Fibroblast of pulmonary artery (primary cell): ENCODE measurements around the gene CECR2.
A peak's percentile ranks its signal among the peaks of the same experiment; 100 is the strongest.

Experiments used
- DNase-seq: peaks from one replicate; pipeline ENCODE4 v3.0.0-alpha.2; 2010; ENCODE audit warnings: low read depth
- H3K4me3 ChIP-seq: replicated peaks from 2 replicates; pipeline ENCODE4 v1.5.1; 2011; ENCODE audit warnings: low read depth, mild to moderate bottlenecking, control low read depth, low read length, moderate library complexity
- CTCF ChIP-seq: IDR thresholded peaks from 2 replicates; pipeline ENCODE4 v1.5.1; 2011; ENCODE audit warnings: mild to moderate bottlenecking, control low read depth, low read length, inconsistent platforms; ENCODE audit errors: missing control alignments

The CECR2 gene

GRCh38 chr22:17366329-17366728 is 2.9 kb upstream of the CECR2 start:
- no peak for DNase-seq
- no peak overlapping the region for H3K4me3 ChIP-seq
- TF ChIP-seq CTCF = no peak

GRCh38 chr22:17366830-17367229 is 2.4 kb upstream of the CECR2 start:
- TF ChIP-seq CTCF = peak; percentile 45
- no peak overlapping the region for H3K4me3 ChIP-seq
- DNase-seq = no peak

GRCh38 chr22:17368144-17368543 is 1.1 kb upstream of the CECR2 start:
- no peak for DNase-seq
- peak overlapping the region; percentile 47 for H3K4me3 ChIP-seq

GRCh38 chr22:17368554-17369438 is 464 bp upstream of the CECR2 start:
- peak overlapping the region; percentile 47 for H3K4me3 ChIP-seq
- peak; percentile 44 for DNase-seq
- TF ChIP-seq CTCF = no peak

More at GRCh38 chr22:17368144-17368543, 1.1 kb upstream of the CECR2 start:
- no peak for TF ChIP-seq CTCF

GRCh38 chr22:17370026-17370765 is 936 bp downstream of the CECR2 start:
- no peak for DNase-seq
- peak overlapping the region; percentile 57 for H3K4me3 ChIP-seq
- TF ChIP-seq CTCF = no peak

- TF ChIP-seq CTCF = no peak
- H3K4me3 ChIP-seq = peak overlapping the region; percentile 57
- DNase-seq = no peak
Observed at GRCh38 chr22:17370766-17371432, 1.6 kb downstream of the CECR2 start.
